ENCODE data around the gene MEST.

DNA sequence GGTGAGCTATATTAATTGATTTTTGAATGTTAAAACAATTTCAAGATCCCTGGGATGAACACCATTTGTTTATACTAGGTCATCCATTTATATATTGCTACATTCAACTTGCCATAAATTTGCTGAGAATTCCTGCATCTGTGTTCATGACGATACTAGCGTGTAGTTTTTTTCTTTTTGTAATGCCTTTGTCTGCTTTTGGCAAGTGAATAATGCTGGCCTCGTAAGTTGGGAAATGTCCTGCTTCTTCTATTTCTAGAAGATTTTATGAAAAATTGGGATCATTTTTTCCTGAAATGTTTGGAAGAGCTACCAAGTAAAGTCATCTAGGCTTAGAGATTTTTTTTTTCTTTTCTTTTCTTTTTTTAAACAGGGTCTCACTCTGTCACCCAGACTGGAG is 12.9 kb upstream of the MEST start:
- TF ChIP-seq, protein P1, sequence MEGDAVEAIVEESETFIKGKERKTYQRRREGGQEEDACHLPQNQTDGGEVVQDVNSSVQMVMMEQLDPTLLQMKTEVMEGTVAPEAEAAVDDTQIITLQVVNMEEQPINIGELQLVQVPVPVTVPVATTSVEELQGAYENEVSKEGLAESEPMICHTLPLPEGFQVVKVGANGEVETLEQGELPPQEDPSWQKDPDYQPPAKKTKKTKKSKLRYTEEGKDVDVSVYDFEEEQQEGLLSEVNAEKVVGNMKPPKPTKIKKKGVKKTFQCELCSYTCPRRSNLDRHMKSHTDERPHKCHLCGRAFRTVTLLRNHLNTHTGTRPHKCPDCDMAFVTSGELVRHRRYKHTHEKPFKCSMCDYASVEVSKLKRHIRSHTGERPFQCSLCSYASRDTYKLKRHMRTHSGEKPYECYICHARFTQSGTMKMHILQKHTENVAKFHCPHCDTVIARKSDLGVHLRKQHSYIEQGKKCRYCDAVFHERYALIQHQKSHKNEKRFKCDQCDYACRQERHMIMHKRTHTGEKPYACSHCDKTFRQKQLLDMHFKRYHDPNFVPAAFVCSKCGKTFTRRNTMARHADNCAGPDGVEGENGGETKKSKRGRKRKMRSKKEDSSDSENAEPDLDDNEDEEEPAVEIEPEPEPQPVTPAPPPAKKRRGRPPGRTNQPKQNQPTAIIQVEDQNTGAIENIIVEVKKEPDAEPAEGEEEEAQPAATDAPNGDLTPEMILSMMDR (IDR thresholded peaks at IDR 0.05; ENCODE audit: low read depth, low read length) = no peak
- no peak for TF ChIP-seq EZH2phosphoT487 (IDR thresholded peaks at IDR 0.05; ENCODE audit: low read depth)

Measured in OCI-LY3 (cell line).